HTERT RPE-1 (cell line): ENCODE results near the gene NCAPG2.

ENCODE experiments used
- in situ Hi-C: fragments of 300-500 bp; cut with MboI; formaldehyde crosslinking; loops from 4 replicates; pipeline ENCODE4 v1.14.3; 2020; ENCODE audit warnings: low sequenced_read_pairs

Gene NCAPG2

DNA sequence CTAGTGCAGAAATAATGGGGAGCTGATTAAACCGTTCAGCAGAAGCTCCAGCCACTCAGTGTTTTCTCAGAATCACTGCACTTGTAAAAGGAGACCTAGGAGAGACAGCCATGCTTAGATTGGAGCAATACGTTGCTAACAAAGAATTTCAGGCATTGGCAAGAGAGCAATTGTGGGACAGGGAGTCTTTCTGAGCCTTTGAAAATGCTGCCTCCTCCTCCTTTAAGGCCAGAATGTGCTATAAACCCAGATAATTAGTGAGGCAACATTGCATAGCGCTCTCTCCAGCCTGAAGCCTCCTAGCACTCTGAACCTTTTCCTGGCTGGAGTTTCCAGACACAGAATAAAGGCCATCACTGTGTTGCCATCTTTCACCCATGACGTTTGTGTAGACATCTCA is 98.5 kb downstream of the NCAPG2 start:
- in situ Hi-C loops: no loop called here

DNA sequence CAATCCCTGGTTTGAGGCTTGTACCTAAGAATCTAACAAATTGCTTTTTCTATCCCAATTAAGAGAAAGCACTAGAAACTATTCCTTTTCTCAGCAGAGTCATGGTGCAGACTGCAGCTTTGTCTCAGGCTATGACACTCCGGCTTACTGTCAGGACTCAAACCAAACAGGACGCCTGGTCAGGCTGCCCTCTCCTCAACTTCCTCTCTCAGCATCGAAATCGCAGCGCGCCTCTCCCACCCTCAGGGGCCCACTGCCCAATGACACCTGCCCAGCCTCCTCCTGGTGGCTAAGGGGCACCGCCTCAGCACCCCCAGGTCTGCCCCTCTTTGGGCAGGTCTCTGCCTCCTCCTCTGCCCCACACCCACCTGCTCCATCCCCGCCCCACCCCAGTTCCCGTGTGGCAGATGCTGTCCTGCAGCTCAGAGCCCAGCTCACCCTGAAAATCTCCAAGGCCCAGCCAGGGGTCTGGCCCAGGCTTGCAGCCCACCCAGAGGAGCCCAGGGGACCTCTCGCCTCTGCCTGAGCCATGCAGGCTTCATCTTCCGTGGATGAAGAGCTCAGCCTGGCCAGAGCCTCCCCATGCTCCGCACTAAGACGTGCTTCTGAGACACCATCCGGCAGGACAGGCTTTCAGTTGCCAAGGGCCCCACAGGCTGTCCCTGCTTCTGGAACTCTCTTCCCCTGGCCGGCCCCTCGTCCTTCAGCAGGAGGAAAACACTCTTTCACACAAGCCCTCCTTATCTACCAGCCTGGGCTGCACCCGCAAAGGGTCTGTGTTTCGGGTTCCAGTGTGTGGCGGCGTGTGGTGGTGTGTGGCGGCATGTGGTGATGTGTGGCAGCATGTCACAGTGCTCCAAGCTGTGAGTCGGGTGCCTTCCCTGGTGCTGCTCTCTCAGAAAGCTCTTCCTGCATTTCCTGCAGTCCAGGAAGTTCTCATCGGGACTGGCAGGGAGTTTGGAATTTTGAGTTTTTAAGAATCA is 100.5 kb downstream of the NCAPG2 start:
- in situ Hi-C loops: no loop called here

DNA sequence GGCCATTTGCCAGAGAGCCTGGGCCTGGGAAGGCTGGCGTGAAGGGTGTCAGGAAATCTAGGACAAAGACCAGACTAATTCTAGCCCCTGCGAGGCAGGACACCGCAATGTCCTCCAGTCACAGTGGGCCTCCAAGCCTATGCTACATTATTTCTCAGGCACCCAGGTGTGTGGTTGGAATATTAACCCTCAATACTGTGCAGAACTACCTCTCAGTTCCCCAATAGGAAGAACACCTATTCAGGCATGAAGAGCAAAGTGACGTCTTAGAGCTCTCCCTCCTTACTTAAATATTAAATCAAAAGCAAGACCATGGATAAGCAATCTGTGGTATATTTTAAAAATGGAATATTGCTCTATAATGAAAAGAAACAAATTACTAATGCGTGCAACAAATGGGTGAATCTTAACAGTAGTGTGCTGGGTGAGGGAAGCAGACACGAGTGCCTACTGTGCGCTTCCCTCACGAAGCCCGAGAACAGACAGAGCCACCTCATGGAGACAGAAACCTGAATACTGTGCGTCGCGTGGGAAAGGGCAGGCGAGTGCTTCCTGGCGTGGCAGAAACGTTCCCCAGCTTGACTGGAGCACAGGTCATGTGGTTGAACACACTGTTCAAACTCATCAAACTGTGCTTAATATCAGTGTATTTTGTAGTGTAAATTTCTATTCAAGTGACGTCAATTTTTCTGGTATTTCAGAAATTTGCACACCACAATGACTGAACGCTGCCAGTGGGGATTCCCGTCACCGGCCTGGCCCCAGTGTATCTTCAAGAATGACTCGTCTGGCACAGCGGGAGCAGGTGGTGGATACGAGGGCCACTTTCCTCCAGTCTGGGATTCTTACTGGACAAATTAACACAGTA is 101.5 kb downstream of the NCAPG2 start:
- in situ Hi-C loops: no loop called here

DNA sequence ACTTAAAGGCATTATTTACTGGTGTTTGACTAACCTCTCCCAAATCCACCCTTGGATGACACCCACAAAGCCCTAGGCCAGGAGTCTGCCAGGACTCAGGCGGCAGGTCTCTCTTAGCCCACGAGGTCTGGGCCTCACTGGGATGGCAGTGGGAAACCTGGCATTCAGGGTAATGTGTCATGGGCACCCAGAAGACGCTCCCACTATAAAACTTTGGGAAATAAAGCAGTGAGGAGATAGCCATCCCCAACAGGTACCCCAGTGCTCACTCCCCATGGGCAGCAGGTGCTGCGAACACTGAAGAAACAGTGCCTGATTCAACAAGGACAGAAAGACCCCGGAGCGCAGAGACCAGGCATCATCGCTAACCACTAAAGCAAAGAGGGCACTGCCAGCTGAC is 102.6 kb downstream of the NCAPG2 start:
- in situ Hi-C loops: no loop called here

DNA sequence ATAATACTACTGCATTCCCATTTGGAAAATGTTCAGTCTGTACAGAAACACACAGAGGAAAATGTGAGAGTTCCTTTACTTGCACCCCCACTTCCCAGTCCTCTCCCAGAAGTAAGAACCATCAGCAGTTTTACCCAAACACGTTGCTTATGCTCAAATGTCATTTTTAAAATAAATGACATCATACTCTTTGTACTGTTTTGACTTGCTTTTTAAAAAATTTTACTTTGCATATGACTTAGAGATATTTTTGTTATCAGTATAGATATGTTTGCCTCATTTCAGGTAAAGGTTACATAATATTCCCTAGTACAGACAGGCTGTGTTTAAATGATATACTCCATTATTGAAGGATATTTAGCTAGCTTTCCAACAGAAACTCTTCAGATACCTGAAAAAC is 103.5 kb downstream of the NCAPG2 start:
- in situ Hi-C loops: no loop called here

DNA sequence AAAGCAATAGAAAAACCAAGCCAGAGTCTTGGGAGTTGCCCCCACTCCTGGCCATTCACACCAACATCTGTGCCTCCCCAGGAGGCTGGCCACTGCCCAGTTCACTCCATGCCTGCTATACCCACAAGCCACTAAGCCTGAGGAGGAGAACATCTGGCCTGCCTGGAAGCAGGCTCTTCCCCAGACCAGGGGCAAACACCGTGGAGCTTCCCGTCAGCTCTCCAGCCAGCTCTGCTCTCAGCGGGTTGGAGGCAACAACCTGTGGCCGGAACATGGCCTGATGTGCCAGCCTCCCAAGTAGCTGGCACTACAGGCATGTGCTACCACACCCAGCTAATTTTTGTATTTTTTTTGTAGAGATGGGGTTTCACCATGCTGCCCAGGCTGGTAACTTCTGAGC is 107.9 kb downstream of the NCAPG2 start:
- in situ Hi-C loops: no loop called here

DNA sequence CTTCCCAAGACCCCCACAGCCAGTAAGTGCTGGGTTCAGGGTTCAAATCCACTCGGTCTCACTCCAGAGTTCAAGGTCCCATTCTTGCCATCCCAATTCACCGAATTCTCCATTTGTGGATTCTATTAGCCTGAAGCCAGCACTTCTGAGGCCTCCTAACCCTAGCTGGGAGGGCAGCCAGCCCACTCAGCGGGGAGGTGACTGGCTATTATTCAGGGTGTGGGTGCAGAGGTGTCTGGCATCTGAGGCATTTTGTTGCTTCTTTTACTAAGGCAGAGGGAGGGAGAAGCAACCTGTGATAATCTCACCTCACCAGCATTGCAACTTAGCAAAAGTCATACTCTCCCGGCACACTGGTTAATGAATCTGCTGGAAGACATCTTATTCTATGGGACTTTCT is 108.3 kb downstream of the NCAPG2 start:
- in situ Hi-C loops: no loop called here

DNA sequence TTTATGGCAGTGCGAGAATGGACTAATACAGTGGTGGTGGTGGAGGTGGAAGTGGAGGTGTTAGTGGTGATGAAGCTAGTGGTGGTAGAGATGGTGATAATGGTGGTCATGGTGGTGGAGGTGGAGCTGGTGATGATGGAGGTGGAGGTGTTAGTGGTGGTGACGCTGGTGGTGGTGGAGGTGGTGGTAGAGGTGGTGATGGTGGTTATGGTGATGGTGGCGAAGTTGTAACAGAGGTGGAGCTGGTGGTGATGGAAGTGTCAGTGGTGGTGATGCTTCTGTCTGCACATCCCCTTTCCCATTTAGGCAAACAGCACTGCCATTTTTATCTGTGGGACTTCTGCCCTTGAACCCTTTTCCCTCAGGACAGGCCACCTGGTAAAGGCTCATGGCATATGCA is 109.5 kb downstream of the NCAPG2 start:
- in situ Hi-C loops: no loop called here

DNA sequence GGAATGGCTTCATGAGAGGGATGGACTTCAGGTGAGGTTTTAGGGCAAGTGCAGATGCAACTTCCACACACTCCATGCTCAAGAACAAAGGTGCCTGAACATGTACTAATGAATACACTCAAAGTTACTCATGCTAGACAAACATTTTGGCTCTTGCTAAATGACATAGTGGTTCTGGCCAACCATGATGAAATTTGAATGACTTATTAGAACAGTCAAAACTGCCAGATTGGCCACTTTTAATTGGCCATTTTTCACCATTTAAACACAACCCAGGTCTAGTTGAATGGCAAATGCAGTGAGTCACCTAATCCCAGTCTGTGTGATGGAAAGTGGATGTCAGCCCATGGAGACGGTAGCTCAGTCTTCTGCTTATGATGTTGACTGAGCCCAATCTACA is 112.1 kb downstream of the NCAPG2 start:
- in situ Hi-C loops: no loop called here

DNA sequence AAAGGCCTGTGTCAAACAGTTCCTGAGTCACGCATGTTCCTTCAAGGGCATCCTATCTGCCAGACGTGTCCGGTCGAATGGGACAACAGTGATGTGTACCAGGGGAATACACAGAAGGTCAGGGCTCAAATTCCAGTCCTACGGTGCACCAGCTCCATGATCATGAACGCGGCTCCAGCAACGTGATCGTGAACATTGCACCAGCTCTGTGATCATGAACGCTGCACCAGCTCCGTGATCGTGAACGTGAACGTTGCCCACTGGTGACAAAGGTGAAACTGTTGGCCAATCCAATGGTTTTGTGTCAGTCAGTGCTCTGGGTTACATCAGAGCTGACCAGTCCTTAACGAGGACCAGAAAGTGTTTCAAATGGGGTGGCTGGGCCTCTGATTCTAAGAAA is 112.7 kb downstream of the NCAPG2 start:
- in situ Hi-C loops: no loop called here

DNA sequence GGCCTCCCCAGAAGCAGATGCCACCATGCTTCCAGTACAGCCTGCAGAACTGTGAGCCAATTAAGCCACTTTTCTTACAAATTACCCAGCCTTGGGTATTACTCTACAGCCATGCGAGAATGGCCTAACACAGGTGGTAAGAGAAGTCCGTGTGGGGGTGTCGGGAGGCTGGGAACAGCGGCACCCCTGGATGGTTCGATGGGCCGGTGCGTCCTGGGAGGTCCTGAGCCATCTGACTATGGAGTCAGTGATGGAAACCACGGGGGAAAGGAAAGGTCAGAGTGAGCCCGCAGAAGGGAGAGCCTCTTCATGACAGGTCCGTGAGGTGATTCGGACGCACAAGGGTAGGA is 114.4 kb downstream of the NCAPG2 start:
- in situ Hi-C loops: no loop called here

DNA sequence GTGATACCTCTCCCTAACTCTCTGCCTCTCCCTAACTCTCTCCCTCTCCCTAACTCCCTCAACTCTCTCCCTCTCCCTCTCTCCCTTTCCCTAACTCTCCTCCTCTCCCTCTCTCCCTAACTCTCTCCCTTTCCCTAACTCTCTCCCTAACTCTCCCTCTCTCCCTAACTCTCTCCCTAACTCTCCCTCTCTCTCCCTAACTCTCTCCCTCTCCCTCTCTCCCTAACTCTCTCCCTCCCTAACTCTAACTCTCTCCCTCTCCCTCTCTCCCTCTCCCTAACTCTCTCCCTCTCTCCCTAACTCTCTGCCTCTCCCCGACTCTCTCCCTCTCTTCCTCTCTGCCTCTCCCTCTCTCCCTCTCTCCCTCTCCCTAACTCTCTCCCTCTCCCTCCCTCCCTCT is 115.0 kb downstream of the NCAPG2 start:
- in situ Hi-C loops: no loop called here

DNA sequence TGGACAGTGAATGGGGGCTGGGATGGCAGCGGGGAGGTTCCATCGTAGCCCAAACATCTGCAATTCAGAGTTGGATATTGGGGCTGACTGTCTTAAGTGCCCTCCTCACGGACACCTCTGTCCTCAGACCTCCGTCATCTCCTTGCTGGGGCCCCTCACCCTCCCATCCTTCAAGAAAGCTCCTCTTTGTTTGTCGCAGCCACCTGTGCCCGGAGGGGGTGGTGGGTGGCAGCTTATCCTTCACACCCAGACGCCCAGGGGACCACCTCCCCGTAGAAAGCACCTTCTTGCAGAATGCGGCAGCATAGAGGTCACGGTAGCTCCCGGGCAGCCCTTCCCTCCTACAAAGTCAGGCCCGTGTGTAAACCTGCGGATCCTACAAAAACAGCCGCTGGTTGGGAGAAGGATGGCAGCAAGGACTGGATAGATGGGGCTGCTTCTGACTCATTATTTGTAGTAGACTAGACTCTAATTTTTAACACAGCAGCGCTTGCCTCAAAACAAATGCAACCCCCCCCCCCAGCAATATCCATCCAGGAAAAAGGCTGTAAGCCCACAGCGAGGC is 115.6 kb downstream of the NCAPG2 start:
- in situ Hi-C loops: no loop called here

DNA sequence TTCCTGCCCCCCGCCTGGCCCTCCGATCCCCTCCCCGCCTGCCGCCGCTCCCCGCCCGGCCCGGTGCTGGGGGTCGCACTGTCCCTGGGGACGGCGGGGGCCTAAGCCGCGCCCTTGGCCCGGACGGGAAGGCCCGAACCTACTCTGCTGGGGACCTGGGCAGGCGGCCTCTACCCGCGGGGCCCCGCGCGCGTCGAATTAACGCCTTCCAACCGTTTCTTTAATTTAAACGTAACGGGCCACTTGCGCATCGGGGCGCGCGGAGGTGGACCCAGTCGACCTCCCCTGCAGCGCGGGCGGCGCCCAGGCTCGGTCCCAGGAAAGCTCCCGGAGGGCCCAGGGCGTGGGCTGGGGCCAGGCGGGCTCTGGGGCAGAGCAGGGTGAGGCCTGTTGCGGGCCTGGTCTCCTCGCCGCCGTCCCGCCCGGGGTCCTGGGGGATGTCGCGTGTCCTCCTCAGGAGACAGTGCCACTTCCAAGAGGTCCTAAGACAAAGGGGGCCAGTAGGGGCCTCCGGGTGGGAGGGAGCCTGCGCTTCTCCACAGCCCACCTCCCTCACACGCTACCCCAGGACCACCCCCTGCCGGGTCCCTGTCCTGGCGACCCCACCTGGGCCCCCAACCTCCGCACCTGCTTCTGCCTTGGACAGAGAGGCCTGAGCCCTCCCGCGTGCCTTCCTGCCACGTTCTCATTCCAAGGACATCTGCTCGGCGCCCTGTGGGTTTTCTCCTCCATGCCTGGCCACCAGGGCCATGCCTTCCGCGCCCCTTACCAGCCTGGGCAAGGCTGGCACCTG is 116.3 kb downstream of the NCAPG2 start:
- in situ Hi-C loops: no loop called here

DNA sequence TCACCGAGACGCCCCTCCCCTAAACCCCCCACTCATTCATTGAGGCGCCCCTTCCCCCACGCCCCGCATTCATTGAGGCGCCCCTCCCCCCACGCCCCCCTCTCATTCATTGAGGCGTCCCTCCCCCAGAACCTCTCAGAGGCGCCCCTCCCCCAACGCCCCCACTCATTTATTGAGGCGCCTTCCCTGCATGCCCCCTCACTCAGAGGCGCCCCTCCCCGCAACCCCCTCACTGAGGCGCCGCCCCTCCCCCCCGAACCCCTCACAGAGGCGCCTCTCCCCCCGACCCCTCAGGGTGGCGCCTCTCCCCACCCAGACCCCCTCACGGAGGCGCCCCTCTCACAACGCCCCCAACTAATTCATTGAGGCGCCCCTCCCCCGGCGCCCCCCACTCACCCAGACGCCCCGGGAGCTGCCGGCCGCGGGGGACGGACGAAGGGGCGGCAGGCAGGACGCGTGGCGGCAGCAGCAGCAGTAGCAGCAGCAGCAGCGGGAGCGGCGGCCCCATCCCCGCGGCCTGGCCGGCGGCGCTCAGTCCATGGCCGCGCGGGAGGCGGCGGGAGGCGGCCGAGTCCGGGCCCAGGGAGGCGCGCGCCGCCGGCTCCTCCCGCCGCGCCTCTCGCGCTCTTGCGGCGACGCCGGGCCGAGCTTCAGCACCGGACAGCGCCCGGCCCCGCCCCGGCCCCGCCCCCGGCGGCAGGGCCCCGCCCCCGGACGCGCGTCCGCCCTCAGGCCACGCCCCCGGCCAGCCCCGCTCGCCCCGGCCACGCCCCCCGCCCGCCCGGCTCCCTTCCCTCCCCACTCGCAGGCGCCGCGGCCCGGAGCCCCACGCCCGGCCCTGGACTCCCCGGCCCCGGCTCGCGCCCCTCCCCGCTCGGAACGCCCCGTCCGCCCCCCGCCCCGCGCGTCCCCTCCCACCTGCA is 117.2 kb downstream of the NCAPG2 start, which contains the start of gene PTPRN2:
Gene PTPRN2, minus strand, starts transcription at position 662 of the 923 bp plus-strand sequence.
- in situ Hi-C loops: no loop called here

DNA sequence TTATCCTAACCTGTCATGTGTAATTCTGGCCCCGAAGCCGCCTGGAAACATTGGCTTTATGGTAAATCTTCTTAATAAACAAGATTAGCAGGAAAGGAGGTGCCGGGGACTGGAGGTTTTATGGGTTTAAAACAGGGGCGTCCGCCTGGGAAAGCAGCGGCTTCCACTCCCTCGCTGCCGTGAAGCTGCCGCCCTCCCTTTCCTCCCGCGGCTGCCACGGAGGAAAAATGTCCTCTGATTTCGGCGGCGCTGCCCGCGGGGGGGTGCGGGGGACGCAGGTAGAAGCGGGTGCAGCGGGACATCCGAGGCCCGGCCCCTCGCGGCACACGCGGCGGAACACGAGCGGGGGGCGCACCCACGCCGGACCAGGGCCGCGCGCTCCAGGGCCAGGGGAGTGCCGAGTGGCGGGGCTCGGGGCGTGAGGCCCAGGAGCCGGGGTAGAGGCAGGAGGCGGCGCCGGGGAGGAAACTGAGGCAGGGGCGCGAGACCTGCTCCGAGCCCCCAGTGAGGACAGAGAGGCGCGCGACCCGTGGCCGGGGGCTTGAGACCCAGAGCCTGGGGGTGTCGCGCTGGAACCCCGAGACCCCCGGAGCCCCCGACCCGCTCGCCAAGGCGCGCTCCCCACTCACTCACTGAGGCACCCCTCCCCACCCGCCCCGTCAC is 118.0 kb downstream of the NCAPG2 start:
- in situ Hi-C loops: no loop called here

DNA sequence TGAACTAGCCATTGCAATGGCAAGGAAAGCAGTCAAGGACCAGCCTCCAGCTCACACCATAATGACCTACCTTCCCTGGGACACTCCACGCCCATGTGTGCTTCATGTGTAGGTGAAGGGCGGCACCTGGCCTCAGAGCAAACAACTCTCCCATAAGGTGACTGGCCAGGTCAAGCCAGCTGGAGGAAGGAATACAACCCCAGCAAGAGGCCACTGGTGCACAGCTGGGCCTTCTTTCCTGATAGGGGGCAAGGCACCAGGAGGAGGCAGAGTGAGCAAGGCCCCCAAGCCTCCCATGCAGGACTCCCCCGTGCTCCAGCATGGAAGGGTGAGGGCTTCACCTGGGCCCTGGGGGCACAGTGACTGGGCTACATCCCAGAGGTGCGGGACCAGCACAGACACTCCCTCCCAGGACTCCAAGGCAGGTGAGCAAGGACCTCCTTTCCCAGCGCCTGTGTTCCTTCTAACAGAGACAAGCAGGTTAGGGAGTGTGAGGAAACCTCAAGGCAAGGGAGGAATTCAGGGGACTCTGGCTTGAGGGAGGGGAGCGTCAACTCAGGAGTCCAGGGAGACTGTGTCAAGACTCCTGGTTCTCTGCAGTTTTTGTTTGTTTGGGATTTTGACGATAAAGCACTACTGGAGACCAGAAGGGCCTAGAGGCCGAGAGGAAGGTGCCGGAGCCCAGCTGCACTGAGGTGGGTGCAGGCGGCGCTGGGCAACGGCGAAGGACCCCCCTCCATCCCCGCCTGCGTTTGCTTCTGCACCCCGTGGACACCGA is 118.7 kb downstream of the NCAPG2 start:
- in situ Hi-C loops: no loop called here

DNA sequence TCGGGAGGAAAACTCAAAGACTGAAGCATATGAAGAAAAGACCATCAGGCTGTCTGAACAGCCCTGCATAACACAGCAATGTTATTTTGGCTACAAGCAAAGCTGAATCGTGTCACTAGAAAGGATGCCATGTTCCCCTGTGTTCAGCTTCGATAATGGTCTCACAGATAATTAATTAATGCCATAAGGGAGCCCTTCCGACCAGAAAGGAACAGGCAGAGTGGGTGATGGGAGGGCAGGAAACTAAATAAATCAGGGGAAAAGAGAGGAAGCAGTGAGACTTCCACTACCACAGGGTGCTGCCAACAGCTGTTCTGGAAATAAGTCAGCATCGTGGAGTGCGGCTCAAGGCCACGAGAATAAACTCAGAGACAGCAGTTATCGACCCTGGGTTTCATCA is 120.2 kb downstream of the NCAPG2 start:
- in situ Hi-C loops: no loop called here
